Measurements from ENCODE around the gene TANC1.

The TANC1 gene

DNA sequence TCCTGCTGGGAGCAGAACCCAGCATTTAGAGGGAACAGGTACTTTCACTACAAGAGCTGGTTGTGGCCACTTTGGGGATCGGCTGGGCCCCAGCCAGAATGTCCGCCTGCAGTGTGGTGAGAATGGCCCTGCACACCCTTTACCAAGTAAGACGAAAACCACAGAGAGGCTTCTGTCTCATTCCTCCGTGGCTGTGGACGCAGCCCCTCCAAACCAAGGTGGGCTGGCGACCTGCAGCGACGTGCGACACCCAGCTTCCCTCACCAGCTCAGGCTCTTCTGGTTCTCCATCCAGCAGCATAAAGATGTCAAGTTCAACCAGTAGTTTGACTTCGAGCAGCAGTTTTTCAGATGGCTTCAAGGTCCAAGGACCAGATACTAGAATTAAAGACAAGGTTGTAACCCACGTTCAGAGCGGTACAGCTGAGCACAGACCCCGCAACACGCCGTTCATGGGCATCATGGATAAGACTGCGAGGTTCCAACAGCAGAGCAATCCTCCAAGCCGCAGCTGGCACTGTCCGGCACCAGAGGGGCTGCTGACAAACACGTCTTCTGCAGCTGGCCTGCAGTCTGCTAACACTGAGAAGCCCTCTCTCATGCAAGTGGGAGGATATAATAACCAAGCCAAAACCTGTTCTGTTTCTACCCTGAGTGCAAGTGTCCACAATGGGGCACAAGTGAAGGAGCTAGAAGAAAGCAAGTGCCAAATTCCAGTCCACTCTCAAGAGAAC lies 261.9 kb downstream of the TANC1 start:
- Histone ChIP-seq H3K9ac (ENCODE audit: low read depth in 1 of 2, low read length in 2 of 2) (no peak overlapping the region), H3K27me3 (ENCODE audit: control insufficient read depth in 1 of 2, insufficient read depth in 2 of 2, low read length in 2 of 2) (no peaks in the 10 kb centered on the region), H3K9me3 (ENCODE audit: control insufficient read depth in 1 of 2, low read length in 2 of 2) (no peaks in the 10 kb centered on the region), H3K27ac (ENCODE audit: low read depth, low read length) (no peak overlapping the region), H3K4me3 (ENCODE audit: low read depth in 1 of 2, low read length in 2 of 2) (no peak overlapping the region), H3K36me3 (ENCODE audit: control insufficient read depth in 1 of 2, insufficient read depth in 2 of 2, low read length in 2 of 2) (peaks cover 33 to 55% of the 10 kb centered on the region in 2 donors), H3K4me1 (ENCODE audit: control insufficient read depth in 1 of 2, insufficient read depth in 2 of 2, low read length in 2 of 2) (no peaks in the 10 kb centered on the region)

GRCh38 chr2:159232456-159233170 lies 264.2 kb downstream of the TANC1 start:
- Histone ChIP-seq H3K27me3 (ENCODE audit: control insufficient read depth in 1 of 2, insufficient read depth in 2 of 2, low read length in 2 of 2) (no peaks in the 10 kb centered on the region), H3K27ac (ENCODE audit: low read depth, low read length) (no peak overlapping the region), H3K4me1 (ENCODE audit: control insufficient read depth in 1 of 2, insufficient read depth in 2 of 2, low read length in 2 of 2) (no peaks in the 10 kb centered on the region), H3K36me3 (ENCODE audit: control insufficient read depth in 1 of 2, insufficient read depth in 2 of 2, low read length in 2 of 2) (peaks cover 37 to 57% of the 10 kb centered on the region in 2 donors), H3K9me3 (ENCODE audit: control insufficient read depth in 1 of 2, low read length in 2 of 2) (no peaks in the 10 kb centered on the region), H3K4me3 (ENCODE audit: low read depth in 1 of 2, low read length in 2 of 2) (no peak overlapping the region), H3K9ac (ENCODE audit: low read depth in 1 of 2, low read length in 2 of 2) (no peak overlapping the region)

GRCh38 chr2:159234868-159235267 lies 266.4 kb downstream of the TANC1 start:
- no peaks in the 10 kb centered on the region for H3K4me1 ChIP-seq (ENCODE audit: control insufficient read depth in 1 of 2, insufficient read depth in 2 of 2, low read length in 2 of 2)
- H3K9ac ChIP-seq (ENCODE audit: low read depth in 1 of 2, low read length in 2 of 2): no peak overlapping the region
- H3K27ac ChIP-seq (ENCODE audit: low read depth, low read length): no peak overlapping the region
- peaks cover 25 to 48% of the 10 kb centered on the region in 2 donors for H3K36me3 ChIP-seq (ENCODE audit: control insufficient read depth in 1 of 2, insufficient read depth in 2 of 2, low read length in 2 of 2)
- H3K27me3 ChIP-seq (ENCODE audit: control insufficient read depth in 1 of 2, insufficient read depth in 2 of 2, low read length in 2 of 2): no peaks in the 10 kb centered on the region
- H3K4me3 ChIP-seq (ENCODE audit: low read depth in 1 of 2, low read length in 2 of 2): no peak overlapping the region
- no peaks in the 10 kb centered on the region for H3K9me3 ChIP-seq (ENCODE audit: control insufficient read depth in 1 of 2, low read length in 2 of 2)

DNA sequence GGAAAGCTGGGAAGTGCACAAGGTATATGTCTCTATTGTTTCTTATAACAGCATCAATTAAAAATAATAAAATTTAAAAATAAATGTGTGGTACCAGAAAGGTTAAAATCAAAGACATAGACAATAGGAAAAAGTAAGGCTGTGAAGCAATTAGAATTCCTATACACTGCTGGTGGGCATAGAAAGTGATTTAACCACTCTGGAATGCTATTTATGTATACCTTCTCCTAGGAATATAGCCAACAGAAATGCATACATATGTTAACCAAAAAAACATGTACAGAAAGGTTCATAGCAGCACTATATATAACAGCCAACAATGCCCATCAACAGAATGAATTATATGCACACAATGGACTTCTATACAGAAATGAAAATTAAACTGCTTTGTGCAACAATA lies 275.1 kb downstream of the TANC1 start:
- no peak overlapping the region for H3K4me3 ChIP-seq (ENCODE audit: low read depth in 1 of 2, low read length in 2 of 2)
- H3K27me3 ChIP-seq (ENCODE audit: control insufficient read depth in 1 of 2, insufficient read depth in 2 of 2, low read length in 2 of 2): no peaks in the 10 kb centered on the region
- no peaks in the 10 kb centered on the region for H3K4me1 ChIP-seq (ENCODE audit: control insufficient read depth in 1 of 2, insufficient read depth in 2 of 2, low read length in 2 of 2)
- H3K27ac ChIP-seq (ENCODE audit: low read depth, low read length): no peak overlapping the region
- peaks cover 20 to 21% of the 10 kb centered on the region in 2 donors for H3K36me3 ChIP-seq (ENCODE audit: control insufficient read depth in 1 of 2, insufficient read depth in 2 of 2, low read length in 2 of 2)
- H3K9ac ChIP-seq (ENCODE audit: low read depth in 1 of 2, low read length in 2 of 2): no peak overlapping the region
- H3K9me3 ChIP-seq (ENCODE audit: control insufficient read depth in 1 of 2, low read length in 2 of 2): peaks cover 0 to 3% of the 10 kb centered on the region in 2 donors

DNA sequence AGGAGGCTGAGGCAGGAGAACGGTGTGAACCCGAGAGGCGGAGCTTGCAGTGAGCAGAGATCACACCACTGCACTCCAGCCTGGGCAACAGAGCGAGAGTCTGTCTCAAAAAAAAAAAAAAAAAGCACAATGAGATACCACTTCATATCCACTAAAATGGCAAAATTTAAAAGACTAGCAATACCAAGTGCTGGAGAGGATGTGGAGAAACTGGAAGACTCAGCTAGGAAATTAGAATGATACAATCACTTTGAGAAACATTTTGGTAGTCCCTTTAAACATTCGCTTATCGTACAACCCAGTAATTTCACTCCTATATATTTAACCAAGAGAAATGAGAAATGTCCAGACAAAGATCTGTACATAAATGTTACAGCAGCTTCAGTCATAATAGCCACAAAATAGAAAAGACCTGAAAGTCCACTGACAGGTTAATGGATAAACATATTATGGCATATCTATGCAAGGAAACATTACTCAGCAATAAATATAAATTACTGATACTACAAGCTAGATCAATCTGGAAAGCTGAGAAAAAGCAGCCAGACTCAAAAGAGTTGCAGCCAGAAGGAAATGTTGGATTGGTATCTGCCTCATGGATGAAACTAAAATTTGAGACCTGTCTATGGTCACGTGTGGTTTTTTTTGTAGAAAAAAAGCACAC lies 278.0 kb downstream of the TANC1 start:
- Histone ChIP-seq H3K27me3 (ENCODE audit: control insufficient read depth in 1 of 2, insufficient read depth in 2 of 2, low read length in 2 of 2) (no peaks in the 10 kb centered on the region), H3K36me3 (ENCODE audit: control insufficient read depth in 1 of 2, insufficient read depth in 2 of 2, low read length in 2 of 2) (peaks cover 4 to 9% of the 10 kb centered on the region in 2 donors), H3K4me1 (ENCODE audit: control insufficient read depth in 1 of 2, insufficient read depth in 2 of 2, low read length in 2 of 2) (peaks cover 0 to 4% of the 10 kb centered on the region in 2 donors), H3K27ac (ENCODE audit: low read depth, low read length) (no peak overlapping the region), H3K9ac (ENCODE audit: low read depth in 1 of 2, low read length in 2 of 2) (no peak overlapping the region), H3K9me3 (ENCODE audit: control insufficient read depth in 1 of 2, low read length in 2 of 2) (peaks cover 0 to 3% of the 10 kb centered on the region in 2 donors), H3K4me3 (ENCODE audit: low read depth in 1 of 2, low read length in 2 of 2) (no peak overlapping the region)

- H3K36me3 ChIP-seq (ENCODE audit: control insufficient read depth in 1 of 2, insufficient read depth in 2 of 2, low read length in 2 of 2): peaks cover 7 to 12% of the 10 kb centered on the region in 2 donors
- H3K4me3 ChIP-seq (ENCODE audit: low read depth in 1 of 2, low read length in 2 of 2): no peak overlapping the region
- H3K27me3 ChIP-seq (ENCODE audit: control insufficient read depth in 1 of 2, insufficient read depth in 2 of 2, low read length in 2 of 2): no peaks in the 10 kb centered on the region
- H3K27ac ChIP-seq (ENCODE audit: low read depth, low read length): no peak overlapping the region
- H3K4me1 ChIP-seq (ENCODE audit: control insufficient read depth in 1 of 2, insufficient read depth in 2 of 2, low read length in 2 of 2): peaks cover 0 to 4% of the 10 kb centered on the region in 2 donors
- peaks cover 0 to 3% of the 10 kb centered on the region in 2 donors for H3K9me3 ChIP-seq (ENCODE audit: control insufficient read depth in 1 of 2, low read length in 2 of 2)
- H3K9ac ChIP-seq (ENCODE audit: low read depth in 1 of 2, low read length in 2 of 2): no peak overlapping the region
These were observed 281.7 kb downstream of the TANC1 start for GRCh38 chr2:159249990-159250715.

DNA sequence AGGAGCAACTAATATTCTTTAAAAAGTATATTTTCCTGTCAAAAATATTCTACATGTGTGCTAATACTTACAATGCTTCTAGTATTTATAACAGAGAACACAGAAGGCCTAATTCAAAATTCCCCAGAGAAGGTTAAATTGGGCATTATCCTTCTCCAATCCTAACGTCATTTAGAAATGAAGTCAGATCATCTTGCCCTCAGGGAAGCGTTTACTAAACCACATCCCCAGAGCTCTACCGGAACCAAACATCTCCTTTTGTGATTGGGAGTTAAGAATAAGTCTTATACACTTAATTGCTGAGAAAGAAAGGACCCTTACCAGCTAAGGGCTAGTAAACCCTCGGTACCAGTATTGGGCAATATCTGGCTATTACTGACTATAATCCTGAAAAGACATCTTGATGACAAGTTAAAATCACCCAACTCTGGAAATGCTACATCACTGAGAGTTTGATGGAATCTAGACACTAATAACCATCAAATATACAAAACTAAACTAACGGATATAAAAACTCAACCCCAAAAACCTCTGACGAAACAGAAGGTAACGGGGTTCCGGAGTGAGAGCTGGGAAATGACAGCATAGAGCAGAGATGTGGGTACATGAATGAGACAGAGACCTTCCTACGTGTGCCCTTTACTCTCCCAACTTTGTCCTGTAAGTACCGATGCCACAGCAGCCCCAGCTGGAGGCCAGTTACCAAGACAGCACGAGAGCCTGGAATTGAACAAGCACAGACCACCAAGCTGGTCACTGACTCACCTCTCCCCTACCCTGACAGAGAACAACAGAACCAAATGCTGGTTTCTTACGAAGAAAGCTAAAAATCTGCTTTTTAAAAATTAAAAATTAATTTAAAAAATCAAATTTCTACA lies 283.1 kb downstream of the TANC1 start:
- Histone ChIP-seq H3K27ac (ENCODE audit: low read depth, low read length) (no peak overlapping the region), H3K36me3 (ENCODE audit: control insufficient read depth in 1 of 2, insufficient read depth in 2 of 2, low read length in 2 of 2) (peaks cover 7 to 9% of the 10 kb centered on the region in 2 donors), H3K4me3 (ENCODE audit: low read depth in 1 of 2, low read length in 2 of 2) (no peak overlapping the region), H3K9me3 (ENCODE audit: control insufficient read depth in 1 of 2, low read length in 2 of 2) (peaks cover 0 to under 1% of the 10 kb centered on the region in 2 donors), H3K9ac (ENCODE audit: low read depth in 1 of 2, low read length in 2 of 2) (no peak overlapping the region), H3K27me3 (ENCODE audit: control insufficient read depth in 1 of 2, insufficient read depth in 2 of 2, low read length in 2 of 2) (no peaks in the 10 kb centered on the region), H3K4me1 (ENCODE audit: control insufficient read depth in 1 of 2, insufficient read depth in 2 of 2, low read length in 2 of 2) (peaks cover 0 to 4% of the 10 kb centered on the region in 2 donors)

DNA sequence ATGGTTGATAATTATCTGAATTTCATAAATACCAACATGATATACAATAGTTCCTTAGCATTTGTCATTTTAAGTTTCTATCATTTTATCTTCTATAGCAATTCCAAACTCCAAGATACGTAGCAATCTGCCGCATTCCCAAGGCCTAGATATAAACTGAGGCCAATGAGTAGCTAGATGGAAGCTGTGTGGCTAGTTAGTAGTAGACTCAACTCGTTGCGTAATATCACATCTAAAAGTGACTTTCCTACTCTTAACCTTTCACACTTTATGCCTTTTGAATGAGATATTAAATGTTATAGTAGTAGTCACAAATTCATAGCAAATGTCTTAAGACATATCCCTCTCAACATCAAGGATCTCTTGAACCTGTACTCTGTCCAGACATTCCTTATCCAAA lies 284.5 kb downstream of the TANC1 start:
- Histone ChIP-seq H3K9me3 (ENCODE audit: control insufficient read depth in 1 of 2, low read length in 2 of 2) (no peaks in the 10 kb centered on the region), H3K36me3 (ENCODE audit: control insufficient read depth in 1 of 2, insufficient read depth in 2 of 2, low read length in 2 of 2) (peaks cover 3 to 7% of the 10 kb centered on the region in 2 donors), H3K4me1 (ENCODE audit: control insufficient read depth in 1 of 2, insufficient read depth in 2 of 2, low read length in 2 of 2) (peaks cover 0 to 4% of the 10 kb centered on the region in 2 donors), H3K9ac (ENCODE audit: low read depth in 1 of 2, low read length in 2 of 2) (no peak overlapping the region), H3K27ac (ENCODE audit: low read depth, low read length) (no peak overlapping the region), H3K27me3 (ENCODE audit: control insufficient read depth in 1 of 2, insufficient read depth in 2 of 2, low read length in 2 of 2) (no peaks in the 10 kb centered on the region), H3K4me3 (ENCODE audit: low read depth in 1 of 2, low read length in 2 of 2) (no peak overlapping the region)

- Histone ChIP-seq H3K36me3 (ENCODE audit: control insufficient read depth in 1 of 2, insufficient read depth in 2 of 2, low read length in 2 of 2) (peaks cover 3 to 7% of the 10 kb centered on the region in 2 donors), H3K4me1 (ENCODE audit: control insufficient read depth in 1 of 2, insufficient read depth in 2 of 2, low read length in 2 of 2) (no peaks in the 10 kb centered on the region), H3K9me3 (ENCODE audit: control insufficient read depth in 1 of 2, low read length in 2 of 2) (no peaks in the 10 kb centered on the region), H3K9ac (ENCODE audit: low read depth in 1 of 2, low read length in 2 of 2) (no peak overlapping the region), H3K27me3 (ENCODE audit: control insufficient read depth in 1 of 2, insufficient read depth in 2 of 2, low read length in 2 of 2) (no peaks in the 10 kb centered on the region), H3K4me3 (ENCODE audit: low read depth in 1 of 2, low read length in 2 of 2) (no peak overlapping the region), H3K27ac (ENCODE audit: low read depth, low read length) (no peak overlapping the region)
These were observed 287.7 kb downstream of the TANC1 start for GRCh38 chr2:159256159-159256558.

Measured in duodenal mucosa (tissue), 2 donors.